Panc1 (cell line): Measurements from ENCODE around the gene TBC1D7.
"Not testable (repeated sequence)": the region's sequence is repeated elsewhere in the genome, so short reads cannot be mapped to it uniquely, and the experiment has no call there.

ENCODE experiments used
- CTCF ChIP-seq: fragments of 450-650 bp; IDR thresholded peaks from 2 replicates; pipeline ENCODE4 v1.5.1; 2017; ENCODE audit warnings: mild to moderate bottlenecking
- REST ChIP-seq, 2 experiments: IDR thresholded peaks; 2 replicates each; pipeline ENCODE4 v1.6.1; 2011 to 2012; ENCODE audit warnings: low read depth in 2 of 2, control low read depth in 1 of 2, low read length in 1 of 2, mild to moderate bottlenecking in 1 of 2, moderate library complexity in 1 of 2; ENCODE audit not compliant: insufficient read depth in 1 of 2

- not testable (repeated sequence) for TF ChIP-seq CTCF; REST (IDR thresholded peaks at IDR 0.05; ENCODE audit: insufficient read depth in 1 of 2, low read depth in 2 of 2, low read length in 1 of 2)
Observed at GRCh38 chr6:13326031-13326586, 2.2 kb downstream of the TBC1D7 start.
